ENCODE data around the gene SRPK3.
"Not testable (repeated sequence)": the region's sequence is repeated elsewhere in the genome, so short reads cannot be mapped to it uniquely, and the experiment has no call there.

SRPK3 gene

GRCh38 chrX:153746359-153746758, 34.5 kb upstream of the SRPK3 start:
- ATAC-seq, result no peak

- ATAC-seq, result not testable (repeated sequence)
Measured at GRCh38 chrX:153746991-153747390, 33.9 kb upstream of the SRPK3 start.

- not testable (repeated sequence) for ATAC-seq
Measured at GRCh38 chrX:153749017-153749416, 31.8 kb upstream of the SRPK3 start.

GRCh38 chrX:153750127-153750774, 30.6 kb upstream of the SRPK3 start:
- no peak for ATAC-seq

GRCh38 chrX:153755136-153755535, 25.7 kb upstream of the SRPK3 start:
- ATAC-seq, result no peak

GRCh38 chrX:153761863-153762262, 19.0 kb upstream of the SRPK3 start:
- no peak for ATAC-seq

GRCh38 chrX:153762626-153763173, 18.1 kb upstream of the SRPK3 start:
- ATAC-seq, result no peak

- no peak for ATAC-seq
Measured at GRCh38 chrX:153763298-153763932, 17.4 kb upstream of the SRPK3 start.

GRCh38 chrX:153763989-153764755, 16.7 kb upstream of the SRPK3 start, which contains the start of gene PLXNB3:
PLXNB3 (plus strand) TSS chrX:153764249; CDS start chrX:153765536, 1,287 bp downstream.
- peak; percentile 78 to 93 for ATAC-seq

GRCh38 chrX:153764786-153765137, 16.1 kb upstream of the SRPK3 start:
- no peak for ATAC-seq

- ATAC-seq, result no peak
Measured at GRCh38 chrX:153765138-153766079, 15.4 kb upstream of the SRPK3 start.

- peak; percentile 46 to 50 for ATAC-seq
Measured at GRCh38 chrX:153766098-153766817, 14.6 kb upstream of the SRPK3 start.

GRCh38 chrX:153766871-153767673, 13.8 kb upstream of the SRPK3 start:
- ATAC-seq, result no peak

GRCh38 chrX:153767674-153768055, 13.2 kb upstream of the SRPK3 start:
- no peak for ATAC-seq

GRCh38 chrX:153768311-153769157, 12.3 kb upstream of the SRPK3 start:
- ATAC-seq, result no peak

- ATAC-seq, result no peak
Measured at GRCh38 chrX:153769158-153769864, 11.5 kb upstream of the SRPK3 start.

- no peak for ATAC-seq
Measured at GRCh38 chrX:153769865-153770600, 10.8 kb upstream of the SRPK3 start.
